DOHH2 (cell line): Measurements from ENCODE around the gene RIPOR2.

Source experiments
- EZH2phosphoT487 ChIP-seq: fragments of 200-600 bp; sonication (generic); IDR thresholded peaks from 2 replicates; pipeline ENCODE4 v1.6.1; 2017; ENCODE audit warnings: borderline replicate concordance, mild to moderate bottlenecking, antibody characterized with exemption, low read length, moderate library complexity, mixed read lengths
- TF ChIP-seq, protein P1 (sequence below): fragments of 200-600 bp; sonication (generic); IDR thresholded peaks from one replicate; pipeline ENCODE4 v1.5.1; 2014; ENCODE audit warnings: antibody characterized with exemption, mild to moderate bottlenecking, low read depth, low read length; ENCODE audit not compliant: poor library complexity, severe bottlenecking

DNA sequence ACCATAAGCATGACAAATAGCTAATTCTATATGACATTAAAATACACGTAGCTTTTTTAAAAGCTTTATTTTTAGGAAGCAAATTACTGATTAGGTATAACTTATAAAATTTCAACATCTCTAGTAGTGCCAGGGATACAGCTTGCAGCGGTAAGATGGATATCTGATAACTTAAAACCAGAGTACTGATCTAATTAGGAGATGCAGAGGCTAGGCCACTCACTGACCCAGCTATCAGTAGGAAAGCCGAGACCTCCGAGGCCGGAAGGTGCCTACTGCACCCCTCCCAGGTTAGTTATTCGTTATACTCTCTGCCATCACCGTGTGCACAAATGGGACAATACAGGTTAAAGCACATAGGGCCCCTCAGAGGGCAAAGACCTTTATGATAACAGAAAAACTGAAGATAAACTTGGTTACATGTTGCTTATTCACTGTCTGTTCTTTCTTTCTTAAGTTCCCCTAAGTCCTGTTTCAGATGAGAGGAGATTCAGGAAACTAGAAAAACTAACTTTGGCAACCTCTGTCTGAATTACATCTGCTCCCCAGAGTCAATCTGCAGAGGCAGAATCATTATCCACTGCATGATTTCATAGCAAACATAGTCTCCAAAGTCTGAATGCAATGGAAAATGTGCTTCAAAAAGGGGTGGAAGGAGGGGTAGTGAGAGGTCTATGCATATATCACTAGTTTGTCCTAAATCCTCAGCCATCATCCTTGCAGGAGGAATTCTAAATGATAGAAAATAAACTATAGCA lies 60.8 kb downstream of the RIPOR2 start:
- TF ChIP-seq, protein P1, sequence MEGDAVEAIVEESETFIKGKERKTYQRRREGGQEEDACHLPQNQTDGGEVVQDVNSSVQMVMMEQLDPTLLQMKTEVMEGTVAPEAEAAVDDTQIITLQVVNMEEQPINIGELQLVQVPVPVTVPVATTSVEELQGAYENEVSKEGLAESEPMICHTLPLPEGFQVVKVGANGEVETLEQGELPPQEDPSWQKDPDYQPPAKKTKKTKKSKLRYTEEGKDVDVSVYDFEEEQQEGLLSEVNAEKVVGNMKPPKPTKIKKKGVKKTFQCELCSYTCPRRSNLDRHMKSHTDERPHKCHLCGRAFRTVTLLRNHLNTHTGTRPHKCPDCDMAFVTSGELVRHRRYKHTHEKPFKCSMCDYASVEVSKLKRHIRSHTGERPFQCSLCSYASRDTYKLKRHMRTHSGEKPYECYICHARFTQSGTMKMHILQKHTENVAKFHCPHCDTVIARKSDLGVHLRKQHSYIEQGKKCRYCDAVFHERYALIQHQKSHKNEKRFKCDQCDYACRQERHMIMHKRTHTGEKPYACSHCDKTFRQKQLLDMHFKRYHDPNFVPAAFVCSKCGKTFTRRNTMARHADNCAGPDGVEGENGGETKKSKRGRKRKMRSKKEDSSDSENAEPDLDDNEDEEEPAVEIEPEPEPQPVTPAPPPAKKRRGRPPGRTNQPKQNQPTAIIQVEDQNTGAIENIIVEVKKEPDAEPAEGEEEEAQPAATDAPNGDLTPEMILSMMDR, result no peak
- TF ChIP-seq EZH2phosphoT487, result no peak
